ENCODE data around the gene CHL1.

The CHL1 gene

DNA sequence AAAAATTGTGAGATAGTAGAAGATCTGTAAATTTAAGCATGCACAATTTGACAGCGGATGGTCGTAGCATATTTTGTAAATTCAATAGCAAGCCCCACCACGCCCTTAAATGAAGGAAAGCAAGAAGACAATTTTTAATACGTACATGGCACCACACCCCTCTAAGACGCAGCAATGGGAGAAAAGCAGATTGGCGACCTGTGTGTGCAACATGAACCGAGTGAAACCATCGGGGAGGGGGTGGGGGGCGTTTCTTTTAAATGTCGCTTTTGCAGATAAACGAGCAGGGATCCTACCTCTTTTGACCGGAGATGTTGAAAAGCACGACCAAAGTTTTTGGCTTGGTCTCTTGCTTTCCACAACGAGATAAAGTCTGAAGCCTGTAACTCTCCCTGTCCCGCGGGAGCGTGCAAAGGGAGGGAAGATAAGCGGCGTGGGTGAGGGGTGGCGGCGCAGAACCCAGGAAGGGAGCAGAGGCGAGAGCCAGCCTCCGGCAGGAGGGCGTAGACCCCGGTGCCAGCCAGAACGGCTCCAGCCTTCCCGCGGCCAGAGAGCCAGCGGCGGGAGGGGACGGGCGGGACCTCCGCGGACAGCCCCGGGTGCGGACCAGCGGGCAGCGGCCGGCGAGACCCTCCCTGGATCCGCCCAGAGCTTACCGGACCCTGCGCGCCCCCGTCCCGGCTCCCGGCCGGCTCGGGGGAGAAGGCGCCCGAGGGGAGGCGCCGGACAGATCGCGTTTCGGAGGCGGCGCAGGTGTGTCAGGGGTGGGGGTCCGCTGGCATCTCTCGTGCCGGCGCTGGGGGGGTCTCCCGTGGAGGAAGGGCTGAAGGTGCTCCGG lies at the start of gene CHL1:
CHL1 (plus strand) TSS at position 453 of the 838 bp plus-strand sequence. CDS start 123,014 bp downstream, outside the sequence.
- H3K4me3 ChIP-seq (ENCODE audit: low read length): peak within 1 kb of the TSS; percentile 88
- TF ChIP-seq ZNF274 (IDR thresholded peaks at IDR 0.05; ENCODE audit: low read depth, low read length): no peak

GRCh38 chr3:151614-152189 lies 44.9 kb upstream of the CHL1 start:
- TF ChIP-seq ZNF274 (IDR thresholded peaks at IDR 0.05; ENCODE audit: low read depth, low read length): no peak
- H3K4me3 ChIP-seq (ENCODE audit: low read length): no peak overlapping the region

DNA sequence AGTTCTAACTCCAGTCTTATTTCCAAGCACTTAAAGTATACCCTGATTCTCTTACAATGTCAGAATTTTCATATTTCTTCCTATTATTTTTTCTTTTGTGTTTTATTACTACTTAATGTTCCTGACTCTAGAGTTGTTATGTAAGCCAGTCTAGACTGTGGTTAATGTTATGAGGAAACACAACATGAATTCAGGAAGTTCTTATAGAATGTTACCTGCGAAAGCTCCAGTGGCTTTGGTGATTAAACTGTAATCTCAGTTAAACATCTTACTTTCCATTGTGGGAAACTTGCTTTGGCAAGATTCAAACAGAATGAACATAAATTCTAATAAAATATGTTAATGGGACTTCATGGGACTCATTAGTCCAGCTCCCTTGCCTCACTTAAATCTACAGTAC lies 36.6 kb upstream of the CHL1 start:
- TF ChIP-seq ZNF274 (IDR thresholded peaks at IDR 0.05; ENCODE audit: low read depth, low read length): no peak

DNA sequence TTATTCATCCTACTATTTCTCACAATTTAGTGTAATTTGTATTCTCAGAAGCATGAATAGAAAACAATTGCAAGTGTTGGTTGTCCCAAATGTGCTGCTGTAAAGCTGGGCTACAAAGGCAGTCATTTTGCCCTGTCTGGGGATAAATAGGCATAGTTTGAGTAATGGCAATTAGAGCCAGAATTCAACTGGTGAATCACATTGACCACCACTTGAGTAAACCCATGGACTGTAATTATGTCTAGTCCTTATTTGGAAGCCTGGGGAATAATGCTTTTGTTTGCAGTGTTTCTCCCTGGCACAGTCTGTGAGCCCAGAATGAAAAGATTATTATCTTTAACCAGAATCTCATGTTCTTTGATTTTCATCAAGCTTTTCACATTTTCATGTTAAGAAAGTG lies 30.5 kb upstream of the CHL1 start:
- H3K4me3 ChIP-seq (ENCODE audit: low read length): no peak overlapping the region
- no peak for TF ChIP-seq ZNF274 (IDR thresholded peaks at IDR 0.05; ENCODE audit: low read depth, low read length)

More for the DNA sequence above, 36.6 kb upstream of the CHL1 start:
- H3K4me3 ChIP-seq (ENCODE audit: low read length): no peak overlapping the region

DNA sequence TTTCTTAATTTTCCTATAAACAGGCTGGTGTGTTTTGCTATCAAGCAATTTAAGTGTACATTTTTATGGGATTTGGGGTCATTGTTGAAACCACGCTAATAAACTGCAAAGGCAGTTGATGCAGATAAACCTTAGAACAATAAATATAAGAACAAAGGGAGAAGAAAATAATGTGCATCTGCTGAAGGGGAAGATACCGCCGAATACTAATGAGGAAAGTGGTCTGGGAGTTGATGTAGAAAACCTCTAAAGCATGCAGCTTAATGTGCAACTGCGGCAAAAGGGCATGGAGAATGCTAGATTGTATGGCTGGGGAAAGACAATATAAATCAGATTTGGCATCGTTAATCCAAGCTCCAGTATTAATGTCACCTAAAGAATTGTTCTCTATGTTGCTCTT lies 29.8 kb upstream of the CHL1 start:
- H3K4me3 ChIP-seq (ENCODE audit: low read length): no peak overlapping the region
- TF ChIP-seq ZNF274 (IDR thresholded peaks at IDR 0.05; ENCODE audit: low read depth, low read length): no peak

DNA sequence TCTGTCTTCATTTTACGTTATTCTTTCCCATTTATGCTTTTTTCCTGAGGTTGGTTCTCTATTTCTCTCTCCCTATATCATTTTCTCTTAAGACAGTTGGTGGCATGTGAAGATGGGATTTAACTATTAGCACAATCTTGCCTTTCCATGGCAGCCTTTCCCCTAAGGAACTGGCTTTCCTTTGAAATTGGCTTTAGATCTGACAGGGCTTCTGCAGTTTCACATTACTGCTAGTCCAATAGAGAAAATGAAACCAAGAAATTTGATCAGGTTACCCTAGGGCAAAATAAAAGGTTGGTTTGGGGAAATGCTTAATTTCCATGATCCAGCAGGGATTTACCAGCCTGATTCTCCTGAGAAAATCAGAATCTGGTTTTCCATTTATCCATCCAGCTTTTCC lies 22.7 kb upstream of the CHL1 start:
- peak overlapping the region; percentile 17; the same call in 1 of the 2 replicates for H3K4me3 ChIP-seq (ENCODE audit: low read length)
- TF ChIP-seq ZNF274 (IDR thresholded peaks at IDR 0.05; ENCODE audit: low read depth, low read length): no peak

- H3K4me3 ChIP-seq (ENCODE audit: low read length): no peak overlapping the region
- TF ChIP-seq ZNF274 (IDR thresholded peaks at IDR 0.05; ENCODE audit: low read depth, low read length): no peak
Measured at GRCh38 chr3:184976-185375, 11.6 kb upstream of the CHL1 start.

DNA sequence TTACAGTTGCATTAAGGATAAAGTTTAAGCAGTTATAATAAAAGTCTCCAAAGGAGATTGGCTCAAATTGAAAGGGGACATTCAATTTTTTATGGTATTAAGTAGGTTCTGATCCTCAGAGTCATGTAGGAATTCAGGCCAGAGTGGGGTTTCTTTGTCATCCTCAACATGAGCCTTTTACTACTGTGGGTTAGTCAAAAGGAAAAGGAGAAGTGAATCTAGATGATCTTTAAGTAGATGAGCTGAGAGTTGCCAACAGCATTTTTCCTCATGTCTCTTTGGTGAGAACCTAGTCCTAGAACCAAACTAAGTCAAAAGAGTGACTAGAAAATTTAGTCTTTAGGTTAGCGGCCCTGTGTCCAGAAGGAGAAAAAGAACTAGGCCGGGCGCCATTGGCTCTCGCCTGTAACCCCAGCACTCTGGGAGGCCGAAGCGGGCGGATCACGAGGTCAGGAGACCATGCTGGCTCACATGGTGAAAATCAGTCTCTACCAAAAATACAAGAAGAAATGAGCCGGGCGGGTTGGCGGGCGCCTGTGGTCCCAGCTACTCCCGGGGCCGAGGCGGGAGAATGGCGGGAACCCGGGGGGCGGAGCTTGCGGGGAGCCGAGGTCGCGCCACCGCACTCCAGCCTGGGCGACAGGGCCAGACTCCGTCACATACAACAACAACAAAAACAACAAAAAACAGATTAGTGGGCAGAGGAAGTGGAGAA lies 4.2 kb upstream of the CHL1 start:
- TF ChIP-seq ZNF274 (IDR thresholded peaks at IDR 0.05; ENCODE audit: low read depth, low read length): no peak
- no peak overlapping the region for H3K4me3 ChIP-seq (ENCODE audit: low read length)

DNA sequence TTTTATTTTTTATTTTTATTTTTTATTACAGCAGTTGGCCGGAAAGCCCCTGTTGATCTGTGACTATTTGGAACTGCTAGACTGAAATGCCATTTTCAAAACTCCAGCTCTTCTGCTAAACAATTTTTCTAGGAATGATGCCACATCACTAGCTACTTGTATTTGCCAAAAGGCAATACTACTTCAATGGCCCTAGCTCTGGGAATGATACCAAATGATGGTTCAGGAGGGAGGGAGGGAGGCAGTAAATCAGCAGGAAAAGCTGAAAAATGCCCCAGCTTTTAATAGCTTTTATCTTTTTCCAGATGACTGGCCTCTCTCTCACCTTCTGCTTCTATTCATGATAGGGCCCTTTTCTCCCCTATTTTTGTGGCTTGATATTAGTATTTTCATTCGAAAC lies 2.6 kb upstream of the CHL1 start:
- no peak overlapping the region for H3K4me3 ChIP-seq (ENCODE audit: low read length)
- TF ChIP-seq ZNF274 (IDR thresholded peaks at IDR 0.05; ENCODE audit: low read depth, low read length): no peak

DNA sequence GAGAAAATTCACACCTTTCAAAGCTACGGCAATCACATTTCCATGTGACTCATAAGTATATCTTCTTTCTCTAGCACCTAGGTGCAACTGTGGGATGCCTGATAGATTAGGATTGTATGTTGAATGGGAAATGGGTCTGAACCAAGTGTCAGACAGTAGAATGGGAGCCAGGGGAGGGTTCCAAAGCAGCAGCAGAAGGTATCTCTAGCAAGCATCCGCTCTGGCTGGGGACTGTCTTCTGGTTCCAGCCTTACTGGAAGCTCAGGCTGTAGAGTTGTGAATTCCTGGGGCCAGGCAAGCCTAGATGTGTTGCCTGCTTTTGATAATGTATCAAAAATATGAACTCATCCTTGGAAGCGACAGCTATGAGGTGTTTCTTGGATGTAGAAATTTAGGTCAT lies 2.1 kb upstream of the CHL1 start:
- TF ChIP-seq ZNF274 (IDR thresholded peaks at IDR 0.05; ENCODE audit: low read depth, low read length): no peak
- H3K4me3 ChIP-seq (ENCODE audit: low read length): no peak overlapping the region

- TF ChIP-seq ZNF274 (IDR thresholded peaks at IDR 0.05; ENCODE audit: low read depth, low read length): no peak
- no peak overlapping the region for H3K4me3 ChIP-seq (ENCODE audit: low read length)
Measured at GRCh38 chr3:195666-196065, 897 bp upstream of the CHL1 start.

- TF ChIP-seq ZNF274 (IDR thresholded peaks at IDR 0.05; ENCODE audit: low read depth, low read length): no peak
- peak overlapping the region; percentile 88 for H3K4me3 ChIP-seq (ENCODE audit: low read length)
Measured at GRCh38 chr3:197149-197827, 725 bp downstream of the CHL1 start.

DNA sequence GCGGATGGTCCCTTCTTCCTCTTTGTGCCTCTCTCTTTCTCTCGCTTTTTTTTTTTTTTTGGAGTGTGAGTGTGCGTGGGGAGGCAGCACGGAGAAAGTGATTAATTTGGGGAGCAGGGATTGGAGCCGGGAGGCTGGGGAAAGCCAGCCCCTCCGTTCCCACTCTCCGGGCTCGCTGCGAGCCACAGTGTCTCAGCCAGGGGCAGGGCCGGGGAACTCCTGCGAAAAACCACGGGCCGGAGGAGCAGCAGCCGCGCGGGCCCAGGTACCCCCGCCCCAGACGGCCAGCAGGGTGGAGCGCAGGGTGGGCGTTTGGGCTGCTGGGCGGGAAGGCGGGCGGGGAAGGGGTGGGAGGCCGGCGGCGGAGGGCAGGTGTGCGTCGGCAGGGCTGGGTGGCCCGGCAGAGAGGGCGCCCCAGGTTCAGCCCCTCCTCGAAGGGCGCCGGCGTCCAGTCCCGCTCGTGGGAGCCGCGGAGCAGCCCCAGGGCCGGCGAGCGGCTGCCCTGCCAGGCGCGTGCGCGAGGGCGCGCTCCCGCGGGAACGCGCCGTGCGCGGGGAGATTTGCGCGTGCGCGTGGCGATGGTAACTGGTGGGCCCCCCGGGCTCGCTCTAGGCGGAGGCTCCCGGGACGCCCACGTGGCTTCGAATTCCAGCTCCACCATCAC lies 1.4 kb downstream of the CHL1 start:
- H3K4me3 ChIP-seq (ENCODE audit: low read length): peak overlapping the region; percentile 88
- no peak for TF ChIP-seq ZNF274 (IDR thresholded peaks at IDR 0.05; ENCODE audit: low read depth, low read length)

GRCh38 chr3:199835-200234 lies 3.3 kb downstream of the CHL1 start:
- no peak for TF ChIP-seq ZNF274 (IDR thresholded peaks at IDR 0.05; ENCODE audit: low read depth, low read length)
- H3K4me3 ChIP-seq (ENCODE audit: low read length): no peak overlapping the region

Data from GM08714 (cell line).